OCI-LY1 (cell line): ENCODE results near the gene COLQ.

Experiments
- H2AFZ ChIP-seq: fragments of 200-600 bp; sonication (generic), shearing (Covaris generic); 2 replicates; pipeline ENCODE4 v1.6.0; 2014; ENCODE audit warnings: antibody characterized with exemption, mild to moderate bottlenecking, low read length
- H3F3A ChIP-seq: fragments of 200-600 bp; sonication (generic), shearing (Covaris generic); 2 replicates; pipeline ENCODE4 v1.6.0; 2014; ENCODE audit warnings: mild to moderate bottlenecking, antibody characterized with exemption, low read length, moderate library complexity; ENCODE audit not compliant: insufficient read depth
- H3K27ac ChIP-seq: fragments of 200-600 bp; sonication (generic); 2 replicates; pipeline ENCODE4 v1.5.1; 2014; ENCODE audit warnings: low read length, mixed run types, mild to moderate bottlenecking, low read depth; ENCODE audit not compliant: poor library complexity, severe bottlenecking
- H3K27me3 ChIP-seq: fragments of 200-600 bp; sonication (generic); 2 replicates; pipeline ENCODE4 v1.6.0; 2014; ENCODE audit warnings: antibody characterized with exemption, mild to moderate bottlenecking, low read length, moderate library complexity; ENCODE audit not compliant: insufficient read depth
- H3K36me3 ChIP-seq: fragments of 200-600 bp; sonication (generic); 2 replicates; pipeline ENCODE4 v1.6.1; 2014; ENCODE audit warnings: mild to moderate bottlenecking, antibody characterized with exemption, low read length, moderate library complexity, mixed read lengths; ENCODE audit not compliant: insufficient read depth
- H3K4me1 ChIP-seq: fragments of 200-600 bp; sonication (generic); 2 replicates; pipeline ENCODE4 v1.5.1; 2014; ENCODE audit warnings: mild to moderate bottlenecking, low read length, moderate library complexity; ENCODE audit not compliant: insufficient read depth, severe bottlenecking
- H3K4me2 ChIP-seq: fragments of 200-600 bp; sonication (generic), shearing (Covaris generic); 2 replicates; pipeline ENCODE4 v1.6.1; 2014; ENCODE audit warnings: low read length
- H3K4me3 ChIP-seq: fragments of 200-600 bp; sonication (generic); 2 replicates; pipeline ENCODE4 v1.5.1; 2014; ENCODE audit warnings: low read length, low read depth, mild to moderate bottlenecking, mixed read lengths; ENCODE audit not compliant: poor library complexity, severe bottlenecking
- H3K79me2 ChIP-seq: fragments of 200-600 bp; shearing (Covaris generic); 2 replicates; pipeline ENCODE4 v1.6.1; 2016; ENCODE audit warnings: mixed run types, low read length, mixed read lengths; ENCODE audit not compliant: insufficient read depth
- H3K9ac ChIP-seq: fragments of 200-600 bp; sonication (generic), shearing (Covaris generic); 2 replicates; pipeline ENCODE4 v1.6.1; 2014; ENCODE audit warnings: mild to moderate bottlenecking, low read length, mixed read lengths
- H3K9me2 ChIP-seq: fragments of 200-600 bp; sonication (generic), shearing (Covaris generic); 2 replicates; pipeline ENCODE4 v1.6.1; 2014; ENCODE audit warnings: low read depth, mild to moderate bottlenecking, low read length, mixed read lengths
- H3K9me3 ChIP-seq: fragments of 200-600 bp; shearing (Covaris generic); 2 replicates; pipeline ENCODE4 v1.6.1; 2014; ENCODE audit warnings: low read length, mixed read lengths
- H4K20me1 ChIP-seq: fragments of 200-600 bp; sonication (generic), shearing (Covaris generic); 2 replicates; pipeline ENCODE4 v1.6.0; 2016; ENCODE audit warnings: mild to moderate bottlenecking, low read length; ENCODE audit not compliant: insufficient read depth
- CTCF ChIP-seq: fragments of 200-600 bp; sonication (generic), shearing (Covaris generic); IDR thresholded peaks from 2 replicates; pipeline ENCODE4 v1.5.1; 2017; ENCODE audit warnings: mild to moderate bottlenecking, antibody characterized with exemption, low read length, moderate library complexity, mixed read lengths
- EZH2 ChIP-seq: fragments of 200-600 bp; sonication (generic), shearing (Covaris generic); IDR thresholded peaks from 2 replicates; pipeline ENCODE4 v1.8.0; 2017; ENCODE audit warnings: borderline replicate concordance, mixed run types, mild to moderate bottlenecking, antibody characterized with exemption, low read length, moderate library complexity, mixed read lengths

COLQ gene

GRCh38 chr3:15557511-15557946 is 36.0 kb upstream of the COLQ start:
- Histone ChIP-seq H3K27ac (no peak overlapping the region), H3K9me3 (no peaks in the 10 kb centered on the region), H3K9ac (no peak overlapping the region), H2AFZ (no peak overlapping the region), H3K4me2 (no peak overlapping the region), H3K27me3 (no peaks in the 10 kb centered on the region), H3K4me3 (no peak overlapping the region), H3K9me2 (no peaks in the 10 kb centered on the region), H3F3A (no peaks in the 10 kb centered on the region), H4K20me1 (no peaks in the 10 kb centered on the region; the same call in 1 of the 2 replicates), H3K4me1 (peaks cover 8% of the 10 kb centered on the region), H3K79me2 (no peaks in the 10 kb centered on the region), H3K36me3 (peaks cover 25% of the 10 kb centered on the region)
- TF ChIP-seq EZH2 (no peak), CTCF (peak; percentile 73)

GRCh38 chr3:15556512-15556911 is 35.0 kb upstream of the COLQ start:
- H3K27me3 ChIP-seq: no peaks in the 10 kb centered on the region
- H3K4me3 ChIP-seq: no peak overlapping the region
- H3K4me2 ChIP-seq: no peak overlapping the region

GRCh38 chr3:15553749-15554148 is 32.2 kb upstream of the COLQ start:
- H3K4me2 ChIP-seq: no peak overlapping the region
- no peak overlapping the region for H3K27ac ChIP-seq
- no peaks in the 10 kb centered on the region for H3K27me3 ChIP-seq
- H3K36me3 ChIP-seq: no peaks in the 10 kb centered on the region
- H3K4me1 ChIP-seq: peaks cover 8% of the 10 kb centered on the region
- no peak for TF ChIP-seq EZH2
- no peak overlapping the region for H3K4me3 ChIP-seq
- no peaks in the 10 kb centered on the region for H3K9me2 ChIP-seq
- no peak overlapping the region for H3K9ac ChIP-seq
- H3K9me3 ChIP-seq: no peaks in the 10 kb centered on the region
- H3F3A ChIP-seq: no peaks in the 10 kb centered on the region
- no peak overlapping the region for H2AFZ ChIP-seq
- no peaks in the 10 kb centered on the region for H3K79me2 ChIP-seq
- H4K20me1 ChIP-seq: no peaks in the 10 kb centered on the region

More at GRCh38 chr3:15556512-15556911, 35.0 kb upstream of the COLQ start:
- Histone ChIP-seq H3K4me1 (peaks cover 8% of the 10 kb centered on the region), H3K27ac (no peak overlapping the region), H3K9me3 (no peaks in the 10 kb centered on the region), H3K9ac (no peak overlapping the region), H3F3A (no peaks in the 10 kb centered on the region), H4K20me1 (no peaks in the 10 kb centered on the region; the same call in 1 of the 2 replicates), H3K9me2 (no peaks in the 10 kb centered on the region), H3K36me3 (peaks cover 18% of the 10 kb centered on the region; the same call in 1 of the 2 replicates), H2AFZ (no peak overlapping the region), H3K79me2 (no peaks in the 10 kb centered on the region)
- no peak for TF ChIP-seq CTCF
- no peak for TF ChIP-seq EZH2

- Histone ChIP-seq H3K36me3 (no peaks in the 10 kb centered on the region), H3K27me3 (no peaks in the 10 kb centered on the region), H3K9me2 (no peaks in the 10 kb centered on the region), H3K9me3 (no peaks in the 10 kb centered on the region), H3K79me2 (no peaks in the 10 kb centered on the region), H3K4me2 (no peak overlapping the region), H3K4me3 (no peak overlapping the region), H2AFZ (no peak overlapping the region), H4K20me1 (no peaks in the 10 kb centered on the region), H3F3A (no peaks in the 10 kb centered on the region), H3K27ac (no peak overlapping the region), H3K9ac (no peak overlapping the region), H3K4me1 (peaks cover 7% of the 10 kb centered on the region)
- TF ChIP-seq CTCF: no peak
- TF ChIP-seq EZH2: no peak
These were observed 30.4 kb upstream of the COLQ start for GRCh38 chr3:15551902-15552301.
